H9 (cell line): ENCODE data around the gene BMPR1A. TPM values are rescaled to one million over a fixed set of nuclear protein-coding genes. Genes with fewer than 3 reads are reported as not detected.
"Not testable (repeated sequence)": the region's sequence is repeated elsewhere in the genome, so short reads cannot be mapped to it uniquely, and the experiment has no call there.

Experiments
- DNase-seq: peaks from one replicate; pipeline ENCODE4 v3.0.0-alpha.2; 2017
- H2AFZ ChIP-seq: one replicate; pipeline ENCODE4 v1.6.1; 2013; ENCODE audit warnings: mild to moderate bottlenecking, low read length, control low read depth, moderate library complexity
- H2AK5ac ChIP-seq: 2 replicates; pipeline ENCODE4 v1.6.1; 2013; ENCODE audit warnings: low read length, control low read depth, mixed read lengths; ENCODE audit not compliant: insufficient read length
- H2BK120ac ChIP-seq: one replicate; pipeline ENCODE4 v1.6.1; 2013; ENCODE audit warnings: low read depth, mild to moderate bottlenecking, low read length, control low read depth, inconsistent platforms; ENCODE audit not compliant: poor library complexity, severe bottlenecking
- H2BK12ac ChIP-seq: 2 replicates; pipeline ENCODE4 v1.6.1; 2013; ENCODE audit warnings: low read length, control low read depth, mixed read lengths, low read depth; ENCODE audit not compliant: insufficient read length
- H2BK15ac ChIP-seq: 2 replicates; pipeline ENCODE4 v1.6.1; 2013; ENCODE audit warnings: low read depth, low read length, control low read depth
- H2BK20ac ChIP-seq: one replicate; pipeline ENCODE4 v1.6.1; 2013; ENCODE audit warnings: low read depth, mild to moderate bottlenecking, low read length, control low read depth, inconsistent platforms; ENCODE audit not compliant: poor library complexity, severe bottlenecking
- H2BK5ac ChIP-seq: 2 replicates; pipeline ENCODE4 v1.6.1; 2013; ENCODE audit warnings: low read length, control low read depth, mixed read lengths; ENCODE audit not compliant: insufficient read length
- H3K14ac ChIP-seq: 2 replicates; pipeline ENCODE4 v1.6.1; 2013; ENCODE audit warnings: low read length, control low read depth; ENCODE audit not compliant: insufficient read depth
- H3K18ac ChIP-seq: 2 replicates; pipeline ENCODE4 v1.6.1; 2013; ENCODE audit warnings: low read depth, mild to moderate bottlenecking, mixed read lengths, low read length, control low read depth; ENCODE audit not compliant: insufficient read length
- H3K23ac ChIP-seq: 2 replicates; pipeline ENCODE4 v1.6.1; 2013; ENCODE audit warnings: low read length, control low read depth, mixed read lengths, low read depth; ENCODE audit not compliant: insufficient read length
- H3K23me2 ChIP-seq: 2 replicates; pipeline ENCODE4 v1.6.1; 2013; ENCODE audit warnings: low read depth, mild to moderate bottlenecking, mixed read lengths, low read length, control low read depth; ENCODE audit not compliant: insufficient read length, poor library complexity, severe bottlenecking
- H3K27ac ChIP-seq: 2 replicates; pipeline ENCODE4 v1.5.1; 2013; ENCODE audit warnings: low read length, control low read depth, mixed read lengths, low read depth; ENCODE audit not compliant: insufficient read length
- H3K27me3 ChIP-seq: 2 replicates; pipeline ENCODE4 v1.6.1; 2013; ENCODE audit warnings: low read length, control low read depth, inconsistent platforms; ENCODE audit not compliant: insufficient read depth
- H3K4ac ChIP-seq: 2 replicates; pipeline ENCODE4 v1.6.1; 2013; ENCODE audit warnings: low read depth, mild to moderate bottlenecking, control low read depth, inconsistent platforms, low read length, moderate library complexity
- H3K4me1 ChIP-seq: 2 replicates; pipeline ENCODE4 v1.6.1; 2013; ENCODE audit warnings: low read length, control low read depth, inconsistent platforms; ENCODE audit not compliant: insufficient read depth
- H3K4me2 ChIP-seq: 2 replicates; pipeline ENCODE4 v1.6.1; 2013; ENCODE audit warnings: low read length, control low read depth, mixed read lengths; ENCODE audit not compliant: insufficient read length, insufficient read depth
- H3K56ac ChIP-seq: 2 replicates; pipeline ENCODE4 v1.6.1; 2013; ENCODE audit warnings: low read depth, mild to moderate bottlenecking, mixed read lengths, low read length, control low read depth; ENCODE audit not compliant: insufficient read length
- H3K79me1 ChIP-seq: 2 replicates; pipeline ENCODE4 v1.6.1; 2013; ENCODE audit warnings: low read depth, mild to moderate bottlenecking, moderate library complexity, low read length, control low read depth, inconsistent platforms; ENCODE audit not compliant: insufficient read depth, poor library complexity, severe bottlenecking
- H3K79me2 ChIP-seq: 2 replicates; pipeline ENCODE4 v1.6.1; 2013; ENCODE audit warnings: low read length, control low read depth, inconsistent platforms; ENCODE audit not compliant: insufficient read depth
- H3K9ac ChIP-seq: 2 replicates; pipeline ENCODE4 v1.6.1; 2013; ENCODE audit warnings: low read length, control low read depth, mixed read lengths; ENCODE audit not compliant: insufficient read length; ENCODE audit errors: extremely low read depth
- H3K9me3 ChIP-seq: one replicate; pipeline ENCODE4 v1.6.1; 2013; ENCODE audit warnings: low read depth, low read length, inconsistent platforms; ENCODE audit not compliant: control insufficient read depth
- H3T11ph ChIP-seq: one replicate; pipeline ENCODE4 v1.6.1; 2013; ENCODE audit warnings: mild to moderate bottlenecking, low read length, control low read depth, inconsistent platforms
- H4K20me1 ChIP-seq: one replicate; pipeline ENCODE4 v1.6.1; 2013; ENCODE audit not compliant: control insufficient read depth, insufficient read length, insufficient read depth
- H4K5ac ChIP-seq: 2 replicates; pipeline ENCODE4 v1.6.1; 2013; ENCODE audit warnings: low read depth, mild to moderate bottlenecking, mixed read lengths, low read length, control low read depth; ENCODE audit not compliant: insufficient read length
- H4K8ac ChIP-seq: replicated peaks from 2 replicates; pipeline ENCODE4 v1.6.1; 2013; ENCODE audit warnings: low read length, control low read depth, mixed read lengths, low read depth; ENCODE audit not compliant: insufficient read length
- H4K91ac ChIP-seq: 2 replicates; pipeline ENCODE4 v1.6.1; 2013; ENCODE audit warnings: low read depth, mild to moderate bottlenecking, moderate library complexity, mixed read lengths, low read length, control low read depth; ENCODE audit not compliant: insufficient read length
- H3K27ac Mint-ChIP-seq, 3 experiments: 2 replicates in 2 of 3; 3 replicates in 1 of 3; pipeline ENCODE4 v1.8.0; 2020 to 2021; ENCODE audit warnings: mixed read lengths in 3 of 3, mild to moderate bottlenecking in 1 of 3, moderate library complexity in 1 of 3
- H3K27me3 Mint-ChIP-seq: 2 replicates; pipeline ENCODE4 v1.8.0; 2021; ENCODE audit warnings: low read depth, mild to moderate bottlenecking, moderate library complexity, mixed read lengths
- H3K36me3 Mint-ChIP-seq, 3 experiments: 2 replicates in 2 of 3; 3 replicates in 1 of 3; pipeline ENCODE4 v1.8.0; 2020 to 2021; ENCODE audit warnings: low read depth in 3 of 3, mixed read lengths in 3 of 3; ENCODE audit not compliant: insufficient read depth in 1 of 3
- H3K4me1 Mint-ChIP-seq, 2 experiments: 2 replicates each; pipeline ENCODE4 v1.8.0; 2020; ENCODE audit warnings: mixed read lengths in 2 of 2
- H3K4me3 Mint-ChIP-seq, 2 experiments: 2 replicates in 1 of 2; 3 replicates in 1 of 2; pipeline ENCODE4 v1.8.0; 2020 to 2021; ENCODE audit warnings: mild to moderate bottlenecking in 2 of 2, mixed read lengths in 2 of 2, moderate library complexity in 1 of 2
- H3K9me3 Mint-ChIP-seq, 2 experiments: 2 replicates in 1 of 2; 3 replicates in 1 of 2; pipeline ENCODE4 v1.8.0; 2020; ENCODE audit warnings: mild to moderate bottlenecking in 2 of 2, mixed read lengths in 2 of 2, moderate library complexity in 1 of 2
- CTCF ChIP-seq: fragments of 200-600 bp; sonication (generic); conservative IDR thresholded peaks from 3 replicates; pipeline ENCODE4 v1.8.0; 2021; ENCODE audit warnings: antibody characterized with exemption, mild to moderate bottlenecking
- WGBS: extraction: QIAGEN DNeasy Blood & Tissue Kit; methylation state at CpG from one replicate; pipeline ENCODE4 v1.1.7; 2013; ENCODE audit warnings: missing lambda C conversion rate, low lambda C conversion rate, mixed read lengths; ENCODE audit not compliant: insufficient read length; ENCODE audit errors: extremely low coverage; 5-methylcytosine and 5-hydroxymethylcytosine counted together
- total RNA-seq: library from RNA; stranded (reverse); gene quantifications from 2 replicates; pipeline ENCODE4 v1.2.1, GENCODE V29; 2021

The BMPR1A gene
- total RNA-seq, 1 experiment from 2014 or later, result 138 TPM

GRCh38 chr10:86863484-86863842, 107.0 kb downstream of the BMPR1A start:
- Mint-ChIP-seq H3K36me3 (peaks cover 10 to 16% (median 16%) of the 10 kb centered on the region in 3 experiments; a peak in 6 of 7 replicates), H3K9me3 (no peaks in the 10 kb centered on the region), H3K4me3 (no peak overlapping the region), H3K4me1 (peaks cover 75 to 80% of the 10 kb centered on the region in 2 experiments), H3K27me3 (no peaks in the 10 kb centered on the region), H3K27ac (peak overlapping the region; percentile 94 to 100 (median 97))
- H3K4me1 ChIP-seq, result peaks cover 20% of the 10 kb centered on the region
- H3K9me3 ChIP-seq, result no peaks in the 10 kb centered on the region
- H4K5ac ChIP-seq, result no peak overlapping the region
- H2BK120ac ChIP-seq, result no peak overlapping the region
- peaks cover 5% of the 10 kb centered on the region; the same call in 1 of the 2 replicates for H3K79me2 ChIP-seq
- H3K4ac ChIP-seq, result no peak overlapping the region
- no peak overlapping the region for H2BK15ac ChIP-seq
- no peak for TF ChIP-seq CTCF
- no peaks in the 10 kb centered on the region for H3K23me2 ChIP-seq
- no peak overlapping the region for H3K18ac ChIP-seq
- H3K27ac ChIP-seq, result peak overlapping the region; percentile 63
- H3K4me2 ChIP-seq, result no peak overlapping the region
- no peaks in the 10 kb centered on the region for H3K27me3 ChIP-seq
- H4K8ac ChIP-seq, result no peak overlapping the region
- no peaks in the 10 kb centered on the region for H3K79me1 ChIP-seq
- no peak overlapping the region for H2AFZ ChIP-seq
- no peak overlapping the region for H2BK20ac ChIP-seq
- no peak overlapping the region for H3K14ac ChIP-seq
- H4K91ac ChIP-seq, result no peak overlapping the region
- no peak overlapping the region for H3K9ac ChIP-seq
- H3K23ac ChIP-seq, result no peak overlapping the region
- H2BK12ac ChIP-seq, result peak overlapping the region; percentile 21
- H3T11ph ChIP-seq, result no peak overlapping the region
- no peak overlapping the region for H2AK5ac ChIP-seq
- H3K56ac ChIP-seq, result no peak overlapping the region
- H4K20me1 ChIP-seq, result no peaks in the 10 kb centered on the region
- no peak overlapping the region for H2BK5ac ChIP-seq
- no peak for DNase-seq
- WGBS, result no CpG with 5 or more reads among the region's 3 CpGs

DNA sequence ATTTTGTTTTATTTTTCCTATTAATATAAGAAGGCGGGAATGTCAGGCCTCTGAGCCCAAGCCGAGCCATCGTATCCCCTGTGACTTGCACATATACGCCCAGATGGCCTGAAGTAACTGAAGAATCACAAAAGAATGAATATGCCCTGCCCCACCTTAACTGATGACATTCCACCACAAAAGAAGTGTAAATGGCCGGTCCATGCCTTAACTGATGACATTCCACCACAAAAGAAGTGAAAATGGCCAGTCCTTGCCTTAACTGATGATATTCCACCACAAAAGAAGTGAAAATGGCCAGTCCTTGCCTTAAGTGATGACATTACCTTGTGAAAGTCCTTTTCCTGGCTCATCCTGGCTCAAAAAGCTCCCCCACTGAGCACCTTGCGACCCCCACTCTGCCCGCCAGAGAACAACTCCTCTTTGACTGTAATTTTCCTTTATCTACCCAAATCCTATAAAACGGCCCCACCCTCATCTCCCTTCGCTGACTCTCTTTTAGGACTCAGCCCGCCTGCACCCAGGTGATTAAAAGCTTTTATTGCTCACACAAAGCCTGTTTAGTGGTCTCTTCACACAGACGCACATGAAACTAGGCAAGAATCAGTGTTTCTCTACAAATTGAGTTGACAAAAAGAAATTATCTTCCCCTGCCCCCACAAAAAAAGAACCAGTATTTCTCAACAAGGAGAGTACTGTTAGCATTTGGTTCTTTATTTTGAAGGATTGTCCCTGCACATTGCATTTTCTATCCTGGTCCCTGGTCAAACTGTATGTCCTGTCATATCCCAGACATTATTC, 108.8 kb downstream of the BMPR1A start:
- not testable (repeated sequence) for H3K14ac ChIP-seq, H3K9me3 ChIP-seq, H3K23ac ChIP-seq, H3K79me1 ChIP-seq, H2AK5ac ChIP-seq, H3K56ac ChIP-seq, H3K79me2 ChIP-seq, H3K27me3 Mint-ChIP-seq, H2BK15ac ChIP-seq, H3K36me3 Mint-ChIP-seq, H4K91ac ChIP-seq, H3K23me2 ChIP-seq, H3K4ac ChIP-seq, H4K20me1 ChIP-seq, H3K18ac ChIP-seq, H2AFZ ChIP-seq, H3K27me3 ChIP-seq, H3K4me2 ChIP-seq, H2BK120ac ChIP-seq, H4K8ac ChIP-seq, H3K9me3 Mint-ChIP-seq, H4K5ac ChIP-seq, H3T11ph ChIP-seq, H2BK20ac ChIP-seq
- DNase-seq, result peak; percentile 69
- peak overlapping the region; percentile 52 for H3K9ac ChIP-seq
- peaks cover 20% of the 10 kb centered on the region for H3K4me1 ChIP-seq
- H2BK5ac ChIP-seq, result peak overlapping the region; percentile 97
- peak overlapping the region; percentile 99 for H3K27ac ChIP-seq
- WGBS, result no CpG with 5 or more reads among the region's 11 CpGs
- Mint-ChIP-seq H3K4me3 (peak overlapping the region; percentile 4 to 58; a peak in 4 of 5 replicates), H3K27ac (peak overlapping the region; percentile 94 to 100 (median 97)), H3K4me1 (peaks cover 77 to 78% of the 10 kb centered on the region in 2 experiments)
- peak overlapping the region; percentile 100 for H2BK12ac ChIP-seq
